ENCODE data around the gene SMIM26. TPM values are rescaled to one million over a fixed set of nuclear protein-coding genes. Genes with fewer than 3 reads are reported as not detected.

Gene SMIM26
- total RNA-seq, 2 donors from 2014 or later: 41.2 to 58.4 TPM

DNA sequence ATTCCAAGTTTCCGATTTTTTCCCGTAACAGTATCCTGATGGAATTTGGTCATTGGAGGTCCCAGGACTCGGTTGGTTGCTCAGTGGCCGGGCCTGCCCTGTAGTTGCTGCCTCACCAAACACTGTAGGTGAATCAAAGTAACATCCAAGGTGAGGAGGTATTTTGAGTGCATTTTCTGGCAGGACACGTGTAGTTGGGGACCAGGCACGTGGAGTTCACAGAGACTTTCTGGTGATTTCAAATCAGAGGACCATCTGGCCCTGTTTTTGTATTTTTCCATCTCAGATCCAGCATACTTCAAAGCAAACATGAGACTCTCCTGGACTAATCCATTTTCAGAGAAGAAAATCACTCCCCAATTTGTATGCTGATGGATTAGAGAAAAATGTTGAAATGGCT is 10.7 kb downstream of the SMIM26 start:
- ATAC-seq (no peak), DNase-seq (no peak)
- TF ChIP-seq, protein P1, sequence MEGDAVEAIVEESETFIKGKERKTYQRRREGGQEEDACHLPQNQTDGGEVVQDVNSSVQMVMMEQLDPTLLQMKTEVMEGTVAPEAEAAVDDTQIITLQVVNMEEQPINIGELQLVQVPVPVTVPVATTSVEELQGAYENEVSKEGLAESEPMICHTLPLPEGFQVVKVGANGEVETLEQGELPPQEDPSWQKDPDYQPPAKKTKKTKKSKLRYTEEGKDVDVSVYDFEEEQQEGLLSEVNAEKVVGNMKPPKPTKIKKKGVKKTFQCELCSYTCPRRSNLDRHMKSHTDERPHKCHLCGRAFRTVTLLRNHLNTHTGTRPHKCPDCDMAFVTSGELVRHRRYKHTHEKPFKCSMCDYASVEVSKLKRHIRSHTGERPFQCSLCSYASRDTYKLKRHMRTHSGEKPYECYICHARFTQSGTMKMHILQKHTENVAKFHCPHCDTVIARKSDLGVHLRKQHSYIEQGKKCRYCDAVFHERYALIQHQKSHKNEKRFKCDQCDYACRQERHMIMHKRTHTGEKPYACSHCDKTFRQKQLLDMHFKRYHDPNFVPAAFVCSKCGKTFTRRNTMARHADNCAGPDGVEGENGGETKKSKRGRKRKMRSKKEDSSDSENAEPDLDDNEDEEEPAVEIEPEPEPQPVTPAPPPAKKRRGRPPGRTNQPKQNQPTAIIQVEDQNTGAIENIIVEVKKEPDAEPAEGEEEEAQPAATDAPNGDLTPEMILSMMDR (IDR thresholded peaks at IDR 0.05): no peak
- TF ChIP-seq POLR2A (IDR thresholded peaks at IDR 0.05): no peak
- Histone ChIP-seq H3K27me3 (no peaks in the 10 kb centered on the region), H3K4me3 (no peak overlapping the region), H3K36me3 (replicated peaks in 1 of 2; ENCODE audit: insufficient read depth in 1 of 2, low read depth in 2 of 2) (no peaks in the 10 kb centered on the region), H3K27ac (no peak overlapping the region), H3K4me1 (no peaks in the 10 kb centered on the region), H3K9me3 (no peaks in the 10 kb centered on the region)
- WGBS, 2 donors: 70 to 89% methylated on average over 6 of the region's 6 CpGs
- intact Hi-C loops (cut with DNase I): no loop called here

DNA sequence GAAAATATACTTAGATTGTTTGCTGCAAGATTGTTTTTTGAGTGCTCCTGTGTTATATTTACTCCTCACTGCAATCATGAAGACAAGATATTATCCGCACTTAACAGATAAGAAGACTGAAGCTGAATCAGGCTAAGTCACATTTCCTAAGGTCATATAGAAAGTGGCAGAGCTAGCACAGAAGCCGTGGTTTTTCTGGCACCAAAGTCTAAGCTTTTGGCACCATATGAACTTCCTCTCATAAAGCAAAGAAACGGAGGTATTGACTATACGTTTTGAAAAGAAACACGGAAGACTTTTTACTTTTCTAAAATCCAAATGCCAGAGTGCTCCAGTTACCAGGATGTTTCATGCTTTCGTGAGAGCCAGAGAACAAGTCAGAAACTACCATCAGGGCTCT is 11.3 kb downstream of the SMIM26 start:
- no peaks in the 10 kb centered on the region for H3K27me3 ChIP-seq
- no peak for ATAC-seq
- intact Hi-C loops (cut with DNase I): no loop called here
- 40 to 48% methylated on average over 6 of the region's 6 CpGs for WGBS, 2 donors
- no peaks in the 10 kb centered on the region for H3K9me3 ChIP-seq
- no peaks in the 10 kb centered on the region for H3K36me3 ChIP-seq (replicated peaks in 1 of 2; ENCODE audit: insufficient read depth in 1 of 2, low read depth in 2 of 2)
- TF ChIP-seq POLR2A (IDR thresholded peaks at IDR 0.05): no peak
- TF ChIP-seq, protein P1 (IDR thresholded peaks at IDR 0.05): no peak
- no peak overlapping the region for H3K4me3 ChIP-seq
- DNase-seq: no peak
- H3K27ac ChIP-seq: no peak overlapping the region
- no peaks in the 10 kb centered on the region for H3K4me1 ChIP-seq

DNA sequence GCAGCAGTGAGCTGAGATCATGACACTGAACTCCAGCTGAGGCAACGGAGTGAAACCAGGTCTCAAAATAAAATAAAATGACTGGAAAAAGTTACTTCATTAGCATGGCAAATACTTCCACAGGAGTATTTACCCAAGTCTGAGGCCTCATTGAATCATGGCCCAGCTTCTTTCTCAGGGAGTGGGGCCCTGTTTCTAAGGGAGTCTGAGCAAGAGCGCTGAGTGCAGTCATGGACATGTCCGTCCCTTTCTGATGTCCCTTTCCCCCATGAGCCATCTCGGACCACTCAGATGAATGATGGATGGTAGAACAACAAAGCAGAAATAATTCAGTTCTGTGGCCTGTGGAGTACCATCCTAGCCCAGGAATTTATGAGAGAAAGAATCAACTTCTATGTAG is 12.8 kb downstream of the SMIM26 start:
- WGBS, 2 donors: 77 to 87% methylated on average over 4 of the region's 4 CpGs
- Histone ChIP-seq H3K9me3 (no peaks in the 10 kb centered on the region), H3K4me1 (no peaks in the 10 kb centered on the region), H3K27ac (no peak overlapping the region), H3K4me3 (no peak overlapping the region), H3K27me3 (no peaks in the 10 kb centered on the region), H3K36me3 (replicated peaks in 1 of 2; ENCODE audit: insufficient read depth in 1 of 2, low read depth in 2 of 2) (no peaks in the 10 kb centered on the region)
- ATAC-seq (no peak), DNase-seq (no peak)
- intact Hi-C loops (cut with DNase I): no loop called here
- TF ChIP-seq, protein P1 (IDR thresholded peaks at IDR 0.05): no peak
- no peak for TF ChIP-seq POLR2A (IDR thresholded peaks at IDR 0.05)

DNA sequence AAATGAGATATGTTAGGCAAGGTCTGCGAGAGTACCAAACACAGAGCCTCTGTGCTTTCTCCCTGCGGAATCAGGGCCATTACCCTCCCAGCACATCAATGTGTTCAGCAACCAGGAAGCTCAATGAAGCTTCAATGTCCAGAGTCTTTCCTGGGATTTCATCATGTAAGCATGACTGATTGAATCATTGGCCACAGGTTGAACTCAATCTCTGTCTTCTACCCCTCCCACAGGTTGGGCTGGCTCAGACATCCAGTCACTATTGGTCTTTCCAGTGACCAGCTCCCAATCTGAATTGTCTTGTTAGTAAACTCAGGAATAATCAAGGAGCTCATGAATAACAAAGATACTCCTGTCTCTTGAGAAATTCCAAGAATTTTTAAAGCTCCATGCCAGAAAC is 17.9 kb downstream of the SMIM26 start:
- peaks cover 11% of the 10 kb centered on the region for H3K4me1 ChIP-seq
- no peaks in the 10 kb centered on the region for H3K36me3 ChIP-seq (replicated peaks in 1 of 2; ENCODE audit: insufficient read depth in 1 of 2, low read depth in 2 of 2)
- no peaks in the 10 kb centered on the region for H3K27me3 ChIP-seq
- TF ChIP-seq, protein P1 (IDR thresholded peaks at IDR 0.05): no peak
- no peak for TF ChIP-seq POLR2A (IDR thresholded peaks at IDR 0.05)
- DNase-seq (no peak), ATAC-seq (no peak)
- H3K4me3 ChIP-seq: no peak overlapping the region
- 76 to 84% methylated on average over 2 of the region's 2 CpGs for WGBS, 2 donors
- H3K9me3 ChIP-seq: no peaks in the 10 kb centered on the region
- intact Hi-C loops (cut with DNase I): no loop called here
- no peak overlapping the region for H3K27ac ChIP-seq
